Endodermal cell (in vitro differentiated cells): ENCODE data around the gene TAC3. TPM values are rescaled to one million over a fixed set of nuclear protein-coding genes. Genes with fewer than 3 reads are reported as not detected.

Experiments used
- DNase-seq: peaks from one replicate; pipeline ENCODE4 v3.0.0-alpha.2; 2017
- H3K27ac ChIP-seq: 2 replicates; pipeline ENCODE4 v1.5.1; 2013; ENCODE audit warnings: mild to moderate bottlenecking, low read depth, low read length, moderate library complexity
- H3K27me3 ChIP-seq: 2 replicates; pipeline ENCODE4 v1.6.1; 2013; ENCODE audit warnings: mild to moderate bottlenecking, low read length, moderate library complexity; ENCODE audit not compliant: insufficient read depth, control insufficient read depth, poor library complexity, severe bottlenecking
- H3K36me3 ChIP-seq: 2 replicates; pipeline ENCODE4 v1.7.0; 2013; ENCODE audit warnings: mild to moderate bottlenecking, low read length, moderate library complexity; ENCODE audit not compliant: control insufficient read depth, insufficient read depth
- H3K4me1 ChIP-seq: one replicate; pipeline ENCODE4 v1.7.0; 2013; ENCODE audit warnings: low read length; ENCODE audit not compliant: control insufficient read depth, insufficient read depth
- H3K4me3 ChIP-seq: 2 replicates; pipeline ENCODE4 v1.5.1; 2013; ENCODE audit warnings: mild to moderate bottlenecking, low read length, moderate library complexity
- H3K9ac ChIP-seq: 2 replicates; pipeline ENCODE4 v1.6.1; 2013; ENCODE audit warnings: mild to moderate bottlenecking, low read length, moderate library complexity; ENCODE audit not compliant: poor library complexity, severe bottlenecking; ENCODE audit errors: extremely low read depth
- H3K9me3 ChIP-seq: 2 replicates; pipeline ENCODE4 v1.6.1; 2013; ENCODE audit warnings: mild to moderate bottlenecking, low read length, moderate library complexity; ENCODE audit not compliant: control insufficient read depth
- H3K27ac Mint-ChIP-seq: 2 replicates; pipeline ENCODE4 v1.8.0; 2020; ENCODE audit warnings: mixed read lengths
- H3K27me3 Mint-ChIP-seq: 2 replicates; pipeline ENCODE4 v1.8.0; 2021; ENCODE audit warnings: mild to moderate bottlenecking, mixed read lengths; ENCODE audit not compliant: insufficient read depth
- H3K36me3 Mint-ChIP-seq: 2 replicates; pipeline ENCODE4 v1.8.0; 2020; ENCODE audit warnings: low read depth, mixed read lengths
- H3K4me1 Mint-ChIP-seq: 2 replicates; pipeline ENCODE4 v1.8.0; 2020; ENCODE audit warnings: mixed read lengths
- H3K4me3 Mint-ChIP-seq: 2 replicates; pipeline ENCODE4 v1.8.0; 2020; ENCODE audit warnings: mild to moderate bottlenecking, moderate library complexity, mixed read lengths
- H3K9me3 Mint-ChIP-seq: 2 replicates; pipeline ENCODE4 v1.8.0; 2020; ENCODE audit warnings: mild to moderate bottlenecking, mixed read lengths
- WGBS, 2 experiments: methylation state at CpG; one replicate each; pipeline versions ENCODE4 v1.1.5 to v1.1.7; 2013; ENCODE audit warnings: missing lambda C conversion rate in 2 of 2, mixed read lengths in 1 of 2; ENCODE audit not compliant: insufficient coverage in 1 of 2, insufficient read length in 1 of 2; 5-methylcytosine and 5-hydroxymethylcytosine counted together
- total RNA-seq, 2 donors: library from RNA; stranded (reverse); fragmentation: NEBNext Ultra II Directional in 1 of 2; extraction: Animal tissue kit (Norgen Biotek cat#: 25700) in 1 of 2; gene quantifications; 2 replicates in 1 of 2; 3 replicates in 1 of 2; pipeline ENCODE4 v1.2.1, GENCODE V29; 2021
- TF ChIP-seq, protein P1 (sequence below): fragments of 200-600 bp; sonication (generic); conservative IDR thresholded peaks from 2 replicates; pipeline ENCODE4 v1.5.0; 2021; ENCODE audit warnings: antibody characterized with exemption, mild to moderate bottlenecking

Gene TAC3
- total RNA-seq, 2 donors from 2014 or later = 1.8 to 5.4 TPM

DNA sequence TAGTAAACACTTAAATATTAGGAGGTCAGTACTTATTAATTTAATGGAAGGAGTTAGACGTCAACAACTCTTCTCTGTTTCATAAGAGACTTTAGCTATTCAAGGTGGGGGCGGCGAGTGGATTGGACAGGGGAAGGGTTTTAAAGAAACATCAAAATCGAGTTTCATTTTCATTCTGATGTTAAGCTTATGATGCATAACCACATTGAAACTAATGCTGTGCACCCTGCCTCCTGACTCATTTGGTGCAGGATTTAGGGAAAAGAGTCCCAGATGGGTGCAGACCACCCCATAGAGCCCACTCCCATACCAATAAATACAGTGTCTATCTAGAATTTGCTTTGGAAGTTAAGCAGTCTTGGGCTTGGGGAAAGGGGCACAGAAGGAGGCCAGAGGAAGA lies 17.3 kb downstream of the TAC3 start:
- Histone ChIP-seq H3K27me3 (no peaks in the 10 kb centered on the region), H3K9ac (no peak overlapping the region), H3K27ac (no peak overlapping the region), H3K9me3 (no peaks in the 10 kb centered on the region), H3K36me3 (peaks cover 42% of the 10 kb centered on the region), H3K4me1 (peaks cover 6% of the 10 kb centered on the region), H3K4me3 (no peak overlapping the region)
- TF ChIP-seq, protein P1, sequence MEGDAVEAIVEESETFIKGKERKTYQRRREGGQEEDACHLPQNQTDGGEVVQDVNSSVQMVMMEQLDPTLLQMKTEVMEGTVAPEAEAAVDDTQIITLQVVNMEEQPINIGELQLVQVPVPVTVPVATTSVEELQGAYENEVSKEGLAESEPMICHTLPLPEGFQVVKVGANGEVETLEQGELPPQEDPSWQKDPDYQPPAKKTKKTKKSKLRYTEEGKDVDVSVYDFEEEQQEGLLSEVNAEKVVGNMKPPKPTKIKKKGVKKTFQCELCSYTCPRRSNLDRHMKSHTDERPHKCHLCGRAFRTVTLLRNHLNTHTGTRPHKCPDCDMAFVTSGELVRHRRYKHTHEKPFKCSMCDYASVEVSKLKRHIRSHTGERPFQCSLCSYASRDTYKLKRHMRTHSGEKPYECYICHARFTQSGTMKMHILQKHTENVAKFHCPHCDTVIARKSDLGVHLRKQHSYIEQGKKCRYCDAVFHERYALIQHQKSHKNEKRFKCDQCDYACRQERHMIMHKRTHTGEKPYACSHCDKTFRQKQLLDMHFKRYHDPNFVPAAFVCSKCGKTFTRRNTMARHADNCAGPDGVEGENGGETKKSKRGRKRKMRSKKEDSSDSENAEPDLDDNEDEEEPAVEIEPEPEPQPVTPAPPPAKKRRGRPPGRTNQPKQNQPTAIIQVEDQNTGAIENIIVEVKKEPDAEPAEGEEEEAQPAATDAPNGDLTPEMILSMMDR = no peak
- Mint-ChIP-seq H3K27ac (no peak overlapping the region), H3K4me3 (no peak overlapping the region), H3K9me3 (no peaks in the 10 kb centered on the region), H3K4me1 (peaks cover 5% of the 10 kb centered on the region), H3K36me3 (peaks cover 48% of the 10 kb centered on the region), H3K27me3 (no peaks in the 10 kb centered on the region)
- WGBS, 2 experiments = 94% methylated on average over 4 of the region's 4 CpGs; no CpG with 5 or more reads in 1 of the 2 experiments
- no peak for DNase-seq

DNA sequence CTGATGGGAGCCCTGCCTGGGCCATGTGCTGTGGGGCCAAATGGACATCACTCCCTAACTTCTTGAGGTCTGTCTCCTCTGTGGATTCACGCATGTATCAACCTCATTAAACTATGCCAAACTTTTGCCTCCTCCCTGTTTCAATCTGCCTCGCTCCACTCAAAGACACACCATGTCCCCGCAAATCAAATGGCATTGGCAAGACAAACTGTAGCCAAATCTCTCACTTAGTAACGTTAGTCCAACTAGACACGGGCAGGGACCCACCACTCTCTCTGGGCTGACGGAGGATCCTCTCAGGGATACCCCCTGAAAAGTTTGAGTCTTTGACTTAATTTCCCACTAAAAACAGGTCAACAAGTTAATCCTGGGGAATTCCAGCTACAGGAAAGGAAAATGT lies 18.0 kb downstream of the TAC3 start:
- peak; percentile 24 for DNase-seq
- Mint-ChIP-seq H3K27me3 (no peaks in the 10 kb centered on the region), H3K9me3 (no peaks in the 10 kb centered on the region), H3K36me3 (peaks cover 43% of the 10 kb centered on the region), H3K4me3 (no peak overlapping the region), H3K27ac (no peak overlapping the region), H3K4me1 (peaks cover 5% of the 10 kb centered on the region)
- peaks cover 6% of the 10 kb centered on the region for H3K4me1 ChIP-seq
- no peaks in the 10 kb centered on the region for H3K9me3 ChIP-seq
- WGBS, 2 experiments = 90 to 97% methylated on average over 5 to 6 of the region's 6 CpGs
- no peak overlapping the region for H3K9ac ChIP-seq
- H3K27ac ChIP-seq = no peak overlapping the region
- TF ChIP-seq, protein P1 = no peak
- no peaks in the 10 kb centered on the region for H3K27me3 ChIP-seq
- peaks cover 35% of the 10 kb centered on the region for H3K36me3 ChIP-seq
- no peak overlapping the region for H3K4me3 ChIP-seq

DNA sequence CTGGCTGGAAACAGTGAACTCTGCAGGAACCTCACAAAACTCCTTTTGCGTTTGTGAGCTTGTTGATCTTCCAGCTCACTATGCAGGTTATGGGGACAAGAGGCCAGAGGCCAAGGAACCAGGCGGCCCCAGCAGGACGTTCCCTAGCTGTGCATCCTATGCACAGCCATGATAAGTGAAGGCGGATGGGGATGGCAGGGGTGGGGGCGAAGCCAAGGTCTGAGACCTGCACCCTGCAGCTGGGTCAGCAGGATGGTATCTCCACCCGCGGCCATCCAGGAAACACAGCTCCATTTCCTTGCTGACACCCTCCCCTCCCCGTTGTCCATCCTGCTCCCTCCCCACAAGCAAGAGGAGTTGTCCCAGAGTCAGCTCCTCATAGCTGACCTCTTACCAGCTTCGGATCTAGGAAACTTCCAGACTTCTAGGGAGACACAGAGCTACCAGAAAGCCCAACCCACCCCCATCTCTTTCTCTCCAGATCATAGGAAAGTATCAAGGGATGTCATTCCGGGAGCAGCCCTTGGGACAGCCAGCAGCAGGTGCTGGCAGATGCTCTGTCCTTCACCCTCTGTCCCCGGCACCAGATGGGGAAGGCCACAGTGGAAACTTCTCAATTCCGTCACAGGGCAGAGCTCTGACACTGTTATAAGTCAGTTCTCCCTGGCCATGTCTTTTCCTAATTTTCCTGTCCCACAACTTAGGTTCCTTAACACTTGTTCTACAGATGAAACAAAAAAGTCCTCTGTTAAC lies 19.4 kb downstream of the TAC3 start:
- Histone ChIP-seq H3K9me3 (no peaks in the 10 kb centered on the region), H3K27ac (no peak overlapping the region), H3K4me3 (no peak overlapping the region), H3K27me3 (no peaks in the 10 kb centered on the region), H3K4me1 (peaks cover 3% of the 10 kb centered on the region), H3K9ac (no peak overlapping the region), H3K36me3 (peaks cover 22% of the 10 kb centered on the region)
- no peak overlapping the region for H3K4me3 Mint-ChIP-seq
- 88 to 91% methylated on average over 10 to 12 of the region's 12 CpGs for WGBS, 2 experiments
- no peaks in the 10 kb centered on the region for H3K27me3 Mint-ChIP-seq
- H3K4me1 Mint-ChIP-seq = peaks cover 5% of the 10 kb centered on the region
- H3K9me3 Mint-ChIP-seq = no peaks in the 10 kb centered on the region
- H3K27ac Mint-ChIP-seq = no peak overlapping the region
- H3K36me3 Mint-ChIP-seq = peaks cover 30% of the 10 kb centered on the region
- peak; percentile 39 for DNase-seq
- TF ChIP-seq, protein P1 = no peak
